NCI-H226 (cell line): ENCODE results near the gene CHST9.
"Not testable (repeated sequence)": the region's sequence is repeated elsewhere in the genome, so short reads cannot be mapped to it uniquely, and the experiment has no call there.

Source experiments
- DNase-seq: peaks from one replicate; pipeline ENCODE4 v3.0.0-alpha.2; 2015

CHST9 gene

DNA sequence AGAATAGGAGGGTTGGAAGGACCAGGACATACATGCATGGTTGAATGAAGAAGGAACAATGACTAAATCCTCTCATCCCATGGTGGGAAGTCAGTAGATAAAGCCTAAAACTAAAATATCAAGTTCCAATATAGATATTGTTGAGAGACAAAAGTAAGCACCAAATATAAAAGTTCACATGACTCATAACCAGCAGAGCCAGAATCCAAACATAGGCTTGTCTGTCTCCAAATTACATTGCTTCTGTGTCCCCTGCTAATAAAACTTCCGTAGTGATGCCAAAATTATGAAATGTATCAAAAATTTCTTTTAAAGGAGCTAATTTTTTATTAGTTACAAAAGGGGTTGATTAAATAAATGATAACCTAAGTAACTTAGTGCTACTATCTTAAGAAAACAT is 19.7 kb downstream of the CHST9 start:
- DNase-seq = no peak

DNA sequence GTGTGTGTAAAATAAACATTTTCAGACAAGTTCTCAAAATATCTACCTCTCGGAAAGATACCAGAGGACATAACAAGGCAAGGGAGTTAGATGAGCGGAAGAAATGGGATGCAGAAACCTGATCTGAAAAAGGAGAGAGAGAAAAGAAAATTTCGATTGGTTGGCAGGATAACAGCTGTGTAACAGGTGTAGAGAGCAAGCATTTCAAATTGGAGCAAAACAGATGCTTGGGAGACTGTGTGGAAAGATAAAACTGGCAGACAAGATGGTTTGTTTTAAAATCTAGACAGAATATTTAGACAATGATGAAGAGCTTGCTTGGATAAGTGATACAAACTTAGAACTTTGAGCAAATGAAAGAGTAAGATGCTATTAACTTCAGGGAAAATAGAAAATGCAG is 20.2 kb downstream of the CHST9 start:
- DNase-seq = no peak

DNA sequence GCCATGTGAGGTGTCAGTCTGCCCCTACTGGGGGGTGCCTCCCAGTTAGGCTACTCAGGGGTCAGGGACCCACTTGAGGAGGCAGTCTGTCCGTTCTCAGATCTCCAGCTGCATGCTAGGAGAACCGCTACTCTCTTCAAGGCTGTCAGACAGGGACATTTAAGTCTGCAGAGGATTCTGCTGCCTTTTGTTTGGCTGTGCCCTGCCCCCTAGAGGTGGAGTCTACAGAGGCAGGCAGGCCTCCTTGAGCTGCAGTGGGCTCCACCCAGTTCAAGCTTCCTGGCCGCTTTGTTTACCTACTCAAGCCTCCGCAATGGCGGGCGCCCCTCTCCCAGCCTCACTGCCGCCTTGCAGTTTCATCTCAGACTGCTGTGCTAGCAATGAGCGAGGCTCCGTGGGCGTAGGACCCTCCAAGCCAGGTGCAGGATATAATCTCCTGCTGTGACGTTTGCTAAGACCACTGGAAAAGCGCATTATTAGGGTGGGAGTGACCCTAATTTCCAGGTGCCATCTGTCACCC is 21.9 kb downstream of the CHST9 start:
- not testable (repeated sequence) for DNase-seq

DNA sequence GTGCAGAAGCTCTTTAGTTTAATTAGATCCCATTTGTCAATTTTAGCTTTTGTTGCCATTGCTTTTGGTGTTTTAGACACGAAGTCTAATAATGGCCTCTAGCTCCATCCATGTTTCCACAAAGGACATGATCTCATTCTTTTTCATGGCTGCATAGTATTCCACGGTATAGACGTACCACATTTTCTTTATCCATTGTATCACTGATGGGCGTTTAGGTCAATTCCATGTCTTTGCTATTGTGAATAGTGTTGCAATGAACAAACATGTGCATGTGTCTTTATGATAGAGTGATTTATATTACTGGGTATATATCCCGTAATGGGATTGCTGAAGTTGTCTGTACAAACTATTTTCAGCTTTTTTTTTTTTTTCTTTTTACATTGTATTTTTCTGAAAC is 35.9 kb downstream of the CHST9 start:
- DNase-seq = not testable (repeated sequence)

DNA sequence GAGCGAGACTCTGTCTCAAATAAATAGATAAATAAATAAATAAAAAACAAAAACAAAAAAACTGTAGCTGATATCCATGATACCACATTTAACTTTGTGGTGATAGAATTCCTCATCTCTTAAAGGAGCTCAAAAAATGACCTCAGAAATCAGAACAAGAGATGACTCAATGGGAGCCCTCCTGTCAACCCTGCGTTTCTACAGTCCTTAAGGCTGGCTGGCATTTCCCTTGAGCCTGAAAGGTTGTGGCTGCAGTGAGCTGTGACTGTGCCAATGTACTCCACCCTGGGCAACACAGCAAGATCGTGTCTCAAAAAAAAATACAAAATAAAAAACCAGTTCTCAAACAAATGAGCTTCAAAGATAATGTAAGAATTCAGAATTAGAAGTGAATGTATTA is 40.4 kb downstream of the CHST9 start:
- no peak for DNase-seq

DNA sequence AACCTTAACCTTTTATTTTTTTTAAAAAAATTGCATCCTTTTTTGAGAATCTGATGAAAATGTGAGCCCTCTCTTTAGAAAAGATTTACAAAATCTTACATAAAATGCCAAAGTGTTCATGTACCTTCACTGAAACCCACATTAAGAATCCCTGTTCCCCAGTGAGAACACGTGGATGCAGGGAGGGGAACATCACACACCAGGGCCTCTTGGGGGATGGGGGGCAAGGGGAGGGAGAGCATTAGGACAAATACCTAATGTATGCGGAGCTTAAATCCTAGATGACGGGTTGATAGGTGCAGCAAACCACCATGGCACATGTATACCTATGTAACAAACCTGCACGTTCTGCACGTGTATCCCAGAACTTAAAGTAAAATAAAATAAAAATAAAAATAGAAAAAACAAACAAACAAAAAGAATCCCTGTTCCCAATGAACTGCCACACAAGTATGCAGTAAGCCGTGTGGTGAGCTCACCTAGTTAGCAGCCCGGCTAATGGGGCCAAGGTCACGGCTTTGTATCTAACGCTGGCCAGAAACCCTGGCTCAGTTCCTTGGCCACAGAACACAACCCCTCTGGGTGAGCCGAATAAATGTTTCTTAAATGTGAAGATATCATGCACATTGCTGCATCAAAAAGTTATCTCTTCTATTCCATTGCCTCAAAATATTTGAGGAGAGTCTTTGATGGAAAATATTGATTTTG is 41.4 kb downstream of the CHST9 start:
- DNase-seq = no peak

DNA sequence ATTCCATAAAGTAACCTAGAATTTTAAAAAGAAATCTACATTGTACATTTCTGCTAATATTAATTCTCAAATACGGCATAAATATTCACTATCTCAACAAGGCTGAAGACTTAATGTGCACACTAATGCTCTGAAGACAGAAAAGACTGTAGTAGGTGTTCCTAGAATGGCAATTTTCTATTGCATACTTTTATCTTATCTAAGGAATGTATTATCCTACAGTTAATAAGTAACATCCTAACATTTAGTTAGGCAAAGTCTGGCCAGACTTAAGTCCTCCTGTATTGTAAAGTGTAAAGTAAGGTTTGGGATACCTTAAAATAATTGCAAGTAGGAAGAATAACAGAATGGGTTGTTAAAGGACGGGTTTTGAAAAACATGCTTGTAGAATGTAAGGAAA is 42.2 kb downstream of the CHST9 start:
- no peak for DNase-seq

DNA sequence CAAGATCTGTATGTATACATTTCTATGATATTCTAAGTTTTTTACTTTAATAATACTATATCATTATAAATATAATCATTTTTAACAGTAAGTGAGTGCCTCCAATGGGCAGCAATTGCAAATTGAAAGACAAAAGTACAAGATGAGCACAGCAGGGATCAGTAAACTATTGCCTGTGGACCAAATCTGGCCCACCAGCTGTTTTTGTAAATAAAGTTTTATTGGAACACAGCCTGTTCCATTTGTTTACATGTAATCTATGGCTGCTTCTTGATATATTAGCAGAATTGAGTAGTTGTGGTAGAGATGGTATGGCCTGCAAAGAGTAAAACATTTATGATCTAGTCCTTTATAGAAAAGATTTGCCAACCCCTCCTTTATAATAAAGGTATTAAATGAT is 43.2 kb downstream of the CHST9 start:
- DNase-seq = no peak

DNA sequence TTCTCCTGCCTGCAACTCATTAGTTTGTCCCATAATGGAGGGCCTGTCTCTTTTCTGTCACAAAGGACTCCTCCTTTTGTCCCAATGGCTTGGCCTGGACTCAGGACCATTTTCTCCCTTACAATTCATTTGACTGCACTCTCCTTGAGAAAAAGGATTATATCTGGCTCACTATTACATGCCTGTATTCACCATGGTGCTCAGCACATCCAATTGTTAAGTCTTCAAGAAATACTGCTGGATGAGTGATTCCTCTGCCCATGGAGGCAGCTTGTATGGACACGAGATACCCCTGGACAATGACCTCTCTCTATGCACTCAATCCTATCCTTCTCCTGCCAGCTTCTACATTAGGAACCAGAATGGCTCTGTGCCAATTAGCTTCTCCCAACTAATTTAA is 47.0 kb downstream of the CHST9 start:
- no peak for DNase-seq

DNA sequence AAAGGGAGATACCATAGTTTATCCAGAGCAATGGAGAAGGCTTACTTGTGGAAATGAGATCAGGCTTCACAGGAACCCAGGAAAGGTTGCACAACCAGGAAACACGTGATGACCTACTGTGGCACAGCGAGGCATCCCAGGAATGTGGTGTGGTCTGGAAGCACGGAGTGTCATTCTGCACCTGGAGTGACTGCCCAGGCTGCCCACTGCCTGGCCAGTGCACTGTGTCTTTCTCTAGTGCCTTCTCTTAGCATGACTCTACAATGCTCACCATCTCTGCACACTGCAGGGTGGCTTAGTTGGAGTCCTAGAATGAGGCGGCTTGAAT is 48.9 kb downstream of the CHST9 start:
- peak; percentile 35 for DNase-seq

DNA sequence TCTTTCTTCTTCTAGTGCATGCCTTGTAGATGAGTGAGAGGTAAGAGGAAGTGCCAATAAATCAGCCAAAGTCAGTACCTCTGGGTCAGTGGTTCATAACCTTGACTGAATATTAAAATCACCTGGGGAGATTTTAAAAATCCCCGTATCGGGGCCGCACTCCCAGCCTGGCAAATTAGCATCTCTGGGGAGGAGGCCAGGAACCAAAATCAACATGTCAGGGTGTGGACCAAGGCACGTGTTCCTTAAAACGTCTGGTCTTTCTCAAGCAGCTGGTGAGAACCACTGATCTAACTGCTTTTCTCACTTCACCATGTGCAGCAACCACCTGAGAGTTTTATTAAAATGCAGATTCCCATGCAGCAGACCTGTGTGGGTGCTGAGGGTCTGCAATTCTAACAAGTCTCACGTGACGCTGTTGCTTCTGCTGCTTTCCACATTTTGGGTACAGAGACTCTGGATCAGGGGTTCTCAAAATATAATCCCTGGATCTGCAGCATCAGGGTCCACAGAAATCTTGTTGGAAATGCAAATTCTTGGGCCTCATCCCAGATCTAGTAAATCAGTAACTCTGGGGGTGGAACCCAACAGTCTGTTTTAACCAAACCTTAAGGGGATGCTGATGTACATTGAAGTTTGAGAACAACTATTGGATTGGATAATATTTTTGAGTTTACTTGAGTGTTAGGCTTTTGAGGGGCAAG is 49.5 kb downstream of the CHST9 start:
- DNase-seq = no peak

DNA sequence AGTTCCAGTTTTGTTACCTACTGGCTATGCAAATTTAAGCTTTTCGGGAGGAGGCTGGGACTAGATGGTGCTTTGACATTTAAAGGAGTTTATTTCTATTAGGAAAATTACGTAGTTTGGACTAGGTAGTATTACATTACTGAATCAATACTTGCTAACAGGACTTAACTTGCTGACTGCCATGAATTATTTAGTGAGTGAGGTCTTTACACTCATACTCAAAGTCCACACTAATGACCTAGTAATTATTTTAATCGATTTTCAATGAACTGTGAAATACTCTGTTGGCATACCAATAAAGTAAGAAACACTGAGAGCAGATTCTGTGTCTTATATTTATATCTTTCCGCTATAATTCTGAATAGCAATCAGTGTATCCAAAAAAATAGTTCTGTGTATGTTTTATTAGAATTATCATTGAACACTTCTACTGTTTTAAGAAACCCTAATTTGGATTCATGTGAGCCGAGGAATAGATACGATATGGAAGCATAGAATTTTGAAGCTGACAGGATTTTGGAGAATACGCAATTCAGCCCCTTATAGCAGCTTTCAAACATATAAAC is 55.0 kb downstream of the CHST9 start:
- DNase-seq = no peak

DNA sequence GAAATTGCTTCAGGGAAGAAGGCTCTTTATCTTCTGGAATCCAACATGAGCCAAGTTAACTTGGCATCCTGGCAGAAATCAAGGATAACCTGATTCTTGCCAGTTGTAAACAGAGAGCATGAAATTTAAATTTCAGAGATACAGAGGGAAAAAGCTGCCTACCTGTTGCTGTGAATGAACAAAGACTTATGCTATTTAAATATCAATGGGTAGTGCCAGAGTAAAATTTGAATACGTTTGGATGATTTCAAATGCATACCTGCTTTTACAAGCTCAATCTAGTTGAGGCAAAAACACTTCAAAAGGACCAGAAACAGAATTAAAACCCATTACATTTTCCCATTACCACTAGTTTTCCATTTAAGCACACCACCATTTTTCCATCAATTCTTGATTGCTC is 60.9 kb downstream of the CHST9 start:
- no peak for DNase-seq

DNA sequence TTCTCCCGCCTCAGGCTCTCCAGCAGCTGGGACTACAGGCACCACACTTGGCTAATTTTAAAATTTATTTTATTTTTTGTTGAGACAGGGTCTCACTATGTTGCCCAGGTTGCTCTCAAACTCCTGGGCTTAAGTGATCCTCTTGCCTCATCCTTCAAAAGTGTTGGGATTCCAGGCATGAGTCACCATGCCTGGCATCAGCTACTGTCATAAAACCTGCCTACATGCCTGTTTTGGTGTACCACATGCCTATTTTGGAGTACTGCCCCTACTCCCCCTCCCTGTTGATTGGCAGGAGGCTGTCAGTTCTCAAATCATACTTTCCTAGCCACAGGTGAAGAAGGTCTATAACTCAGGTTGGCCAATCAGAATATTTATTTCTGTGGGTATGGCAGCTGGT is 64.0 kb downstream of the CHST9 start:
- DNase-seq = no peak

DNA sequence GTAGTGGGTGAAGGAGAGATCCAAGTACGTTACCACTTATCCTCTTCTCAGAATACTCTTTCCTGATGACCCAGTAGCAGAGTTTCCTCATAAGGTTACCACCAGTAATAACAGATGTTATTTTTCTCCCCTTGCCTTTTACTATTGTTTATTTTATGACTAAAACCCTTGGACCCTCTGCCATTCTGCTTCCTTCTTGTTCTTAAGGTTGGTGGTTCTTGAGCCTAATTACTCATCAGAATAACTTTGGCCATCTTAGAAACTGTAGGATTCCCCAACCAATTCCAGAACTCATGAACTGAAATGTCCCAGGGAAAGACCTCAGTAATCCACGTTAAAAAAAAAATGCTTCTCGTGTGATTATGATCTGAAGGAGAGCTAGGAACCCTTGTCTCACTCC is 64.9 kb downstream of the CHST9 start:
- DNase-seq = no peak

DNA sequence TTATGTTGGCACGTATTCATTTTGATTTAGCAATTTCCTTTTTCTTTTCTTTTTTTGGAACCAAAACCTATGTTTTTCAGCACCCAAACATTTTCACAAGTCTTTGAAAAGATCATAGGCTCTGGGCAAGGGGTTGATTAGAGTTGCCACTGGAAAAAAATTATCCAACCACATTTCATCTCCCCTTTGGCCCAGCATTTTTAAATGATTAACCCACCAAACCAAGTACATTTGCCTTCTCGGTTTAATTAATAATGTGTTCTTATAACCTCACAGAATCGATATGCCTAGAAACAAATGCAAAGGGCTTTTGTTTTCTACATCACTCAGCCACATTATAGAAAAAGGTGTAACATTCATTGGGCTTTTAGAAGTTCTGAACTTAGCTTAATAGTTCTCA is 66.1 kb downstream of the CHST9 start:
- DNase-seq = no peak

DNA sequence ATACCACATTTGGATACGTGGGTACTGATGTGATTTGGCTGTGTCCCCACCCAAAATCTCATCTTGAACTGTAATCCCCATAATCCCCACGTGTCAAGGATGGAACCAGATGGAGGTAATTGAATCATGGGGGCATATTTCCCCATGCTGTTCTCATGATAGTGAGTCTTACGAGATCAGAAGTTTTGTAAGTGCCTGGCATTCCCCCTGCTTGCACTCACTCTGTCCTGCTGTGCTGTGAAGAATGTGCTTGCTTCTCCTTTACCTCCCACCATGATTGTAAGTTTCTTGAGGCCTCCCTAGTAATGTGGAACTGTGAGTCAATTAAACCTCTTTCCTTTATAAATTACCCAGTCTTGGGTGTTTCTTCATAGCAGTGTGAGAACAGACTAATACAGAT is 70.3 kb downstream of the CHST9 start:
- no peak for DNase-seq

DNA sequence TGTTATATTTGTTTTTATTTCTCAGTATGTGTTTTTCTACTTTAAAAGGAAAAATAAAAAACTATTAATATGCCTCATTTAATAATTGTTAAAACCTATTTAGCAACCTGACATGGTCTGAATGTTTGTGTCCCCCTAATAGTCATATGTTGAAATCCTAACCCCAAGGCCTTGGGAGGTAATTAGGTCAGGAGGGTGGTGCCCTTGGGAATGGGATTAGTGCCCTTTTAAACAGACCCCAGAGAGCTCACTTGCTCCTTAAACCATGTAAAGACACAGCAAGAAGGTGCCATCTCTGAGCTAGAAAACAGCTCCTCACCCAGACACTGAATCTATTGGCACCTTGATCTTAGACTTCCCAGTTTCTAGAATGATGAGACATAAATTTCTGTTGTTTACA is 71.8 kb downstream of the CHST9 start:
- no peak for DNase-seq

DNA sequence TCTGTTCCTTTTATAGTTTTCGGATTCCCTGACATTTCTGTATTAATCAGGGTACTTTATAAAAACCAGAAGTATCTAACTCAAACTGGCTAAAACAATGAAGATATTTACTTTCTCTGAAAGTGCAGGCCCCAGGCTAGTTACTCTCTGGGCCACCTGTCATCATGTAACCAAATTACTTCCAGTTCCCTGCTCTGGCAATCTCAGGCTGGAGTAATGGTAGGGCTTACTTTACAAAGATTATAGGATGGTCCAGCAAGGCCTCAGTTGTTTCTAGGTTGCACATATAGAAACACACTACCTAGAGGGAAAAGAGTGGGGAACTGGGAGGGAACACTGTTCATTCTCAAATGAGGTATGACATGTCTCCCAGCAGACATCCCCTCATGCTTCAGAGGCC is 74.8 kb downstream of the CHST9 start:
- no peak for DNase-seq

DNA sequence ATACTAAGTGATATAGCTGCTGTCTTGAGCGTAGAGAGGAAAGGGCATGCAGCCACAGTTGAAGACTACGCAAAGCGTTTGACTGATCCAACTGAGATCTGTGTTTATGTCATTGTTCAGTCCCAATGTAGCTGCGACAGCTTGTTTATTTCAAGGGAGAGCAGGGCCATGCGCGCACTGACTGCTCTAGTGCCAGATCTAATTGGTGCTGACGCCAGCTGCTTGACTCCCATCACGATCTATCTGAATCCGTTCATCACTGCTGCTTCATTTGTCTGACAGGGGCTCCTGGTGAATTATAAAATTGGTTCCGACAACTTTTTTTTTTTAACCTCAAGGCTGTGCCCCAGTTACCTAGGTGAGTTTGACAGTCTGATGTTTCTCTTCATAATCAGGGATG is 75.7 kb downstream of the CHST9 start:
- no peak for DNase-seq

DNA sequence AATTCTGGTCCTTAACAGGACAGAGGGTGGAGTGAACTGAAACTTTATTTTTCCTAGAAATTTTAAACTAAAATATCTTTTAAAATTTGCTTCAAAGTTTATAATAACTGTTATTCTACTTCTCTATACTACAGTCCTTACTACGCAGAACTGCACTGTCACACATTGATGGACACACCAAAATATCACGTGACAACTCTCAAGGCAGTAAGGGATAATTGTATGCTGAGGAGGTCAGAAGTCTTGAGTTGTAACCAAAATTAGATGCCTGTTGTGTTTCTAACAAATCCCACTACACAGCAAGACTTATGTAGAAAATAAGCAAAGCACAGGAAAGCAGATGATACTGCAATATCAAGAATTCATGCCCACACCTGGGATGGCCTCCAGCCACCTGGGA is 76.3 kb downstream of the CHST9 start:
- DNase-seq = no peak

DNA sequence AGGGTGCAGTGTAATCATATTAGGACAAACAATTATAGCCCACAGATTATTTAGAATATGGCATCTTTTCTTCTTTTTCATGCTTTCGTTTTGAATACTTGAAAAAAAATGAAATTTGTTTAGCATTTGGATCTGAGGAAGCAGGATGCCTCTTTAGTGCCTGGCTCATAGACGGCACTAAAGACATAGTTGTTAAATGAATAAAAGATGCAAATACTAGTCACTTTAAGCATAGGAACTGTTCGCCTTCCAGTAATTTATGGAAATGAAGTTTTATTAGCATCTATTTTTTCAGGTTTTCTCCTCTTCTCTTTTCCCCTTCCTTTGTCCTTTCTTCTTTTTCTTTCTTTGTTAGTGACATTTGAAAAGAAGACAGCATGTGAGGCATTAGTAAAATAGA is 80.4 kb downstream of the CHST9 start:
- DNase-seq = no peak

DNA sequence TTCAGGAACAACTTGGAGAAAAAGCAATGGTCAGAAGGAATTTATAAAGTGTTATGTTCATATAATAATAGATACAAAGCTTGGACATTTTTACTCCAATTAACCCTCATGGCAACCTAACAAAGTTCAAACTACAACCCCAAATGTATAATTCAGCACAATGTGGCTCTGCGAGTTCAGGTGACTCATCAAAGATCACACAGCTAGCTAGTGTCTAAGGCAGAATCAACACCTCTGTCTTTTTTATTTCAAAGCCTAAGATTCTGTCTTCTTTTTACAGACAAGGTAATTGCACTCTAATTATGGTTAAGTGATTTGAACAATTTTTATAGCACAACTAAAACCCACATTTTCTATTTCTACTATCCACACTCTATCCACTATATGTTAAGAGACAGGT is 90.5 kb downstream of the CHST9 start:
- DNase-seq = no peak

DNA sequence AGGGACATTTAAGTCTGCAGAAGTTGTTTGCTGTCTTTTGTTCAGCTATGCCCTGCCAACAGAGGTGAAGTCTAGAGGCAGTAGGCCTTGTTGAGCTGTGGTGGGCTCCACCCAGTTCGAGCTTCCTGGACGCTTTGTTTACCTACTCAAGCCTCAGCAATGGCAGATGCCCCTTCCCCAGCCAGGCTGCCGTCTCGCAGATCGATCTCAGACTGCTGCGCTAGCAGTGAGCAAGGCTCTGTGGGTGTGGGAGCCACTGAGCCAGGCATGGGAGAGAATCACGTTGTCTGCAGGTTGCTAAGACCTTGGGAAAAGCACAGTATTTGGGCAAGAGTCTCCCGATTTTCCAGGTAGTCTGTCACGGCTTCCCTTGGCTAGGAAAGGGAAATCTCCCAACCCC is 91.8 kb downstream of the CHST9 start:
- DNase-seq = not testable (repeated sequence)

DNA sequence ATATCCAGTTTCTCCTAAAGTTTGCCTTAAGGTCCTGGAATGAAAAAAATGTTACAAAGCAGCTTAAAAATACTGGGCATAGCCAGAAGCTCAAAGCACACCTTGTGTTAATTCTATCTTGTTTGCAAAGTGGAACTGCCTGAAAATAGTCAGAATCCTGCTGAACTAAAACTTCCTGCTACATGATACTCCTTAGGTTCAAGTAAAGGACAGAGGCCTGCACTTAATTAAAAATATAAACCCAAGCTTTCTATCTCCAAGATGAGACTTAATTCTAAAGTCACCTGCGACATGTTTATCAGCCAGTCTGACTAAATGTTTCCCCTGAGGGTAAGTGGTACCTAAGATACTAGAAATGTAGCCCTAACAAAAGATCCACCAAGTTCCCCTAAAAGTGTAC is 103.4 kb downstream of the CHST9 start:
- DNase-seq = no peak
